NCI-H1694 (cell line): ENCODE measurements around the gene PRKCB.
"Not testable (repeated sequence)": the region's sequence is repeated elsewhere in the genome, so short reads cannot be mapped to it uniquely, and the experiment has no call there.

ENCODE experiments used
- DNase-seq: peaks from one replicate; lab custom pipeline; 2025; lab: John Stamatoyannopoulos, UW

PRKCB gene

DNA sequence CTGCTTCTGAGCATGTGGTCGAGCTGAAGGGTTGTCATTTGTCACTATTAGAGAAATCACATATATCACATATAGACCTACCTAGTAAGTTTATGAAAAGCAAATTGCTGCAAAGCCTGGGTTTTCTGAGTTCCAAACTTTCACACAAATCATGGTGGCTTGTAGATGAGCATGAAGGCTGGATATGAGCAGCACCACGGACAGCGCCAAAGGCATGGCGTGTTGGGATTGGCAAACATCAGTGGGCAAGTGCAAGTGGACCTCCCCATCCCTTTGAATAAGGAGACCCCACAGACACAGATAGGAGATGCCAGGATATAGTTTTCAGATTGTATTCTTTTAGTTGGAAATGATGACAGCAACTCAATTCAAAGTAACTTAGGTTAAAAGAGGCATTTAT is 342.7 kb downstream of the PRKCB start:
- no peak for DNase-seq

DNA sequence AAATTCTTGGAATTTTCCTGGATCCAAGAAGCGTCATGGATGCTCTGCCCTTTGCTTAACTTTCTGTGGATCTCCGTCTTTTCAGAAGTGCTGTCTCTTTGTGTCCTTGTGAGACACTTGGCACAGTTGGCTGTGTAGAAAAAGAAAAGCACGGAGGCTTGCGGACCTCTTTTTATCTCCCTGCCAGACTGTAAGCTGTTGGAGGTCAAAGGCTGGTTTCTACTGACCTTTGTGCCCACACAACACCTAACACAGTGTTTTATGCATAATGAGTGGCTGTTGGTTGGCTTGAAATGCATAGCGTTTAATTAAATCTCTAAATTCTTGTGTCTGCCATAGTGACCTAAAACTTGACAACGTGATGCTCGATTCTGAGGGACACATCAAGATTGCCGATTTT is 344.7 kb downstream of the PRKCB start:
- no peak for DNase-seq

DNA sequence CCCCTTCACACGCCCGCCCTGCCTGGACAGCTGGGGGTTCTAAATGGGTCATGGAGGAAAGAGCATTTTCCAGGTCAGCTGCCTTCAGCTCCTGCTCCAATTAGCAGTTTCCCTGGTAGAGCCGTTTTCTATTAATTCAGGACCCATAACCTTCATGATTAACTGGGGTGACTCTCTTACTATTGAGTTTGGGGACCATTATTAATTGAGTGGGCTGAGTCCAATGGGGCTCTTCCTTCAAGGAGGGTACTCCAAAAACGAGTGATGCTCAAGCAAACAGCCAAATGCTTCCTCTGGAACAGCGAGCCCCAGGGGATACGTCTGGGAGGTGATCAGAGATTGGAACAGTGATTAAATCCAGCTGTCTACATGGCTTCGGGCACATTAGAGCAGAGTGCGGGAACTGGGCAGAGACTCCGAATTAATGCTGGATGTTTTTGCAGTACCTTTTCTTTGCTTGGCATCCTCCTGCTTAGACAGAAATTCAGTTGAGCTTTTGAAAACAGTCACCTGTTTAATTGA is 352.3 kb downstream of the PRKCB start:
- DNase-seq: no peak

DNA sequence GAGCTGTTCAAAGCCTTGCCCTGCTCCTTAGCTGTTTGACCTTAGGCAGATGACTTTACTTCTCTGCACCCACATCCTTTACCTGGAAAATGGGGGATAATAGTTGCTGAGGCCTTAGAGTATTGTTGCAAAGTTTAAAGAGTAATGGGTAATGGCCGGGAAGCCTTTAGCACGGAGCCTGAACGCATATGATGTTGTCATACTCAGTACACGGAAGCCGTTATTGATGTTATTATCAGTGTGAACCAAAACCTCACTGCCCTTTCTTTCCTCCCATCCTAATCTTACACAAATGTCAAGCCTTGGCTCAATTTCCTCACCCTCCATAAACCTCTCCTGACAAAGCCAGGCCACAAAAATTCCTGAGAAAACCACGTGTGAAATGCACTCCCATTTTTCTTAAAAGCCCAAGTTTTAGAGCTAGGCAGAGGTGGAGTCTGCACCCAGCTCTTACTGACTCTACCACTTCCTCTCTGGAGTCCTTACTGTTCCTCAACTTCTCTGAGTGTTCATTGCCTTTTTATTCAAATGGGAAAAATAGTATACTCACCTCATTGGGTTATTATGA is 353.1 kb downstream of the PRKCB start:
- DNase-seq: no peak

DNA sequence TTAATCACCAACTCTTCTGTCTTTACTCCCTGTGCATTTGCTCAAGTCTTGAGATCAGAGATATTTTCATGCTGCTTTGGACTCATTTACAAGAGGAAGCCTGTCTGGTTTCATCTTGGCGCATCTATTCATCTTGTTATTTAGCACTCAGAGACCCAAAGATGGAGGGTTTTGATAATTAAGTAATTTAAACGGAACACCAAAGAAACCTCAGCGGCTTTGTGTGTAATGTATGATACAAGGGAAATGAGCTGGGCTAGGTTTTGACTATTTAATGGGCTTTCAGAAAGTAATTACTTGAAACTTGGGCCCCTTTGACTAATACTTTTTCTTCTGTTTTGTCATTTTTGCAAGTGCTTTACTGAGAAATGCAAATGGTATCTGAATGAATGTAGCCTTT is 354.2 kb downstream of the PRKCB start:
- DNase-seq: no peak

DNA sequence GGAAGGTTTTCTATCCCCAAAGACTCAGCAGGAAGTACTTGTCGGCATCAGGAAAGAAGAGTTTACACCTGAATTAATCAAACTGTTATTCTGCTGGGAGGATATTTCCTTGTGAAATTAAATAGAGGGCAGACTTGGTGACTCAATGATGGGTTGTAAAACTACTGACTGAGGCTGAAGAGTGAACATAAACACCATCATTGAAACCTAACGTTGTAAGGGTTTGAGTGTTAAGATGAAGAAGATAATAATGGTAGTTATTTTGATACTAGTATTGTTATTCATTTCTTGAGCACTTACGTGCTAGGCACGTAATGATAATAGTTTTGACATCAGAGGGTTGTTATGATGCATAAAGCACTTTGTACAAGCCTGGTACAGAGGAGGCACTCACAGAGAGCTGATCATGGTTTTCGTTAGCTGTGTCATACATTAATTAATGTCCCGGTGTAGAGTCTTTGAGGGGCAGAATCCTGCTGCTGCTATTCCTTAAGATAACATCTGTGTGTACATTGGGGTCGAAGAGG is 356.2 kb downstream of the PRKCB start:
- no peak for DNase-seq

DNA sequence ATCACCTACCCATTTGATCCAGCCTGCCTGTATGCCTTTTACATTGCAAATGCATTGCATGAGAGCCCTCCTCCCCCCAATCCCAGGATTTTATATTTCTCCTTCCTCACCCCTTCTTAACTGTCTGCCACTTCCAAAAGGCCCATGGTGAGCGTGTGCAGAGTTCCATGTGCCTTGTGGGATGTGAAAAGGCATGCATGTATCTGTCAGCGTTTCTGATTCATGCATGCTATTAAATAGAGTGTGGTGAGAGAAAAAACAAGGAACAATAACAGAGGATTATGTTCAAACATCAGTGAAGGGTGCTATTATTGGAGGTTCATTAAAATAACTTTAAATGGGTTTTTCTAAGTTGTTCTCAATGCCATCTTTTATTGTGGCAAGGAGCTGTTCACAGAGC is 359.4 kb downstream of the PRKCB start:
- DNase-seq: no peak

DNA sequence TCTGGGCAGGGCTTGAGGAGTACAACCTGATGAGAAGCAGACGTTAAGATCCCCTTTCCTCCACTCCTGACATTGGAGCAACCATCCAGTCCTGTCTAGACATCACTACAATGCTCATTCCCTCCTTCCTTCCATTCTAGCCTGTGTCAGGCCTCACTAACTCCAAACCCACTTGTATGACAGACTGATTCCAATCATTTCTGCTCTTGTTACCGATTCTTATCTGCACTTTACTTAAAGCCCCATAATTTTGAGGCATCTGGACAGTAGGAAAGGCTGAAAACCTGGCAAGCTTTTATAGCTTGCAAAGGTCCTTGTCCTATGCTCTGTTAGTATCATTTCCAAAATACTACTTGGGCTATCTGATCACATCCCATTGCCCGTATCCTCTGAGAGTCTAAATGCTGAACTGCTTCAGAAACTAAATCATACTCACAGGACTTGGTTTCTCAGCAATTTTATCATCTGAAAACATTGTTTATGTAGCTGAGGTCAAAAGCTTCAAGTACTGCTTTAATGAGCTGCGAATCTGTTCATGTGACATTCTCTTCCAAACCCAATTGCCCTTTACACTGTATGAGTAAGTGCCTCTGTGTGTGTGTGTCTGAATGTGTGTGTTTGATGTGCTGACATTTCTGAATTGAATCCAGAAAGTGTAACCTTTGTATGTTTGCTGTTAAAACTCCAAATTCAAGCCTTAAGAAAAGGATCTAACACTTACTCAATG is 363.2 kb downstream of the PRKCB start:
- no peak for DNase-seq

DNA sequence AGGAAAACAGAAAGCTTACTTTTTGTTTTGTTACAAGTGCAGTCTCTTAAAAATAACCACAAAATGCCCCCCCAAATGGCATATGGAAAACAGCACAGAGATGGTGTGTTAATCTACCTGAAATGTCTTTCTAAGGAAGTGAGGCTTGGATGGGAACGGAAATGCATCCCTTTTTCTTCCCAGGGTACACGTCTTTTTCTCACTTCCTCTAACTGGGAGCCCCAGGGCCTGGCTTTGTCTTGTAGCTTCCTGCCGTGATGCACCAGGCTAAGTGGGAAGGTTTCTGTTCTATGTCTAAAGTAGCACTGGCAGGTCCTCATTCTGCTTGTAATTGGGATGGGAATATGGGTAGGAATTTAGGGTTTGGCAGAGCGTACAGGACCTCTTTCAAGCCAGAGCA is 367.9 kb downstream of the PRKCB start:
- no peak for DNase-seq

DNA sequence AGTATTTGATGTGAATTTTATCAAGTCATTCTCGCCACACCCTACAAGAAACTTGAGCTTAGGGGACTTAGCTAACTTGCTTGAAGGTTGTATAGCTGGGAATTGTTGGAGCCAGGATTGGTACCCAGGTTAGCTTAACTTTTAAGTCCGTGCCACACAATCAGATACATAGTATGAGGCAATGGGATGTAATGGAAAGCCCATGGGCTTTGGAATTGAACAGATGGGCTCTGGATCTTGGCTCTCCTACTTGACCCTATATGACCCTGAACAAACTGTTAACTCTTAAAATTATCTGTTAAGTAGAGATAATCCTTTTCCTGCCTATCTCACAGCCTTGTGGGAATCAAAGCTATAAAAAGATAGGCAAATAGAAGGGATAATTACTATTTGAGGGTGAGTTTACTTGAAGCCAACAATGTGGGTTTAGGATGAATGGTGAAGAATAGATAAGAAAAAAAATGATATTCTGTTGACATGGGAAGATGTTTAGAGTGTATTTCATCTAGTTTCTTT is 368.4 kb downstream of the PRKCB start:
- DNase-seq: no peak

DNA sequence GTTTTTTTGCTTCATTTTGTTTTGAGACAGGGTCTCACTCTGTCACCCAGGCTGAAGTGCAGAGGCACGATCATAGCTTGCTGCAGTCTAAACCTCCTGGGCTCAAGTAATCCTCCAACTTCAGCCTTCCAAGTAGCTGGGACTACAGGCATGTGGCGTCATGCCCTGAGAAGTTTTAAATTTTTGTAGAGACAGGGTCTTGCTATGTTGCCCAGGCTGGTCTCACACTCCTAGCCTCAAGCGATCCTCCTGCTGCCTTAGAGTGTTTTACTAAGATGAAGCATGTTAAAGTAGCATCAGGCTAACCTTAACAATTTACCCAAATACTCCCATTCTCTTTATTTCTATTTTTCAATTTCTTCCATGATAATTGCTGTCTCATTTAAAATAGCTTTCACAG is 371.1 kb downstream of the PRKCB start:
- DNase-seq: no peak

DNA sequence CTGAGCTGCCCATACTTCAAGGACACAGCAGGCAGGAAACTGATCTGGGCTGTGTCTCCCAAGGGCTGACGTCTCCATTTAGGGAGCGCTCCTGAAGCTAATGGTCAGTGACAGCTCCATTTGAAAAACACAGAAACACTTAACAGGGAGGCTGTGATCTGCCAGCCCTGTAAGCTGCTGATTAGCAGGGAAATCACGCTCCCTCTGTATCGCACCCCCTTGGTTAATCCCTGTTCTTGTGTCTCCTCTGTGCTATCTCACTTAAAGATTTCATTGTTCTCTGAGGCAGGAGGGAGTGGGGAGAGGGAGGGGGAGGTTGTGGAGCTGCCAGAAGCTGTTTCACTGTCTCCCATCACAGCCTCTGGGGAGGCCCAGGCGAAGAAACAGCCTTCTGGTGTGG is 372.9 kb downstream of the PRKCB start:
- DNase-seq: no peak

DNA sequence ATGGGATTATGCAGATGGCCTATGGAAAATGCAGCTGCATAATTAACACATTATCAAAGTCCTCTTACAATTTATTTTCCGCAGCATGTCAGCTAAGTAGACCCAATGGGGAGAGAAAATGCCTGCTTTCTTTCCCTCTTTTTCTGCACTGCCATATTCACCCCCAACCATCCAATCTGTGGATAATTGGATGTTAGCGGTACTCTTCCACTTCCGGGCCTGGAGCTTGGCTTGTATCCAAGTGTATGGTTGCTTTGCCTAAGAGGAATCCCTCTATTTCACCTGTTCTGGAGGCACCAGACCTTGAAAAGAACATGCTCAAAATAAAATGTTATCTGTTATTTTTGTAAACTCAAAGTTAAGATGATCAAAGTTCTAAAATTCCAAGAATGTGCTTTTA is 379.2 kb downstream of the PRKCB start:
- DNase-seq: no peak

DNA sequence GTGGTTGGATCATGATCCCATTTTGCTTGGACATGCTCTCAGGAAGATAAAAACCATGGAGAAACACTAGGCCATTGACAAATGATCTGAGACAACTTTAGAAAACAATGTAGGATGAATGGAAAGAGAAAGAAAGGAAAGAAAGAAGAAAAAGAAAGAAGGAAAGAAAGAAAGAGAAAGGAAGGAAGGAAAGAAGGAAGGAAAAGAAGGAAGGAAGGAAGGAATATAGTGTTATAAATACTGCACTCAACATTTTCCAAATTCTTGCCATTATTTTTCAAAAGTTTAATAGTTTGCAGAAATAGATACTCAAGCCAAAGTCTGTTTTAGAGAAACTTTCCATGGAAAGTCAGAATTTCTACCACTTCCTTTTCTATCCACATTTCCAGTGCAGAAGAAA is 381.2 kb downstream of the PRKCB start:
- no peak for DNase-seq

DNA sequence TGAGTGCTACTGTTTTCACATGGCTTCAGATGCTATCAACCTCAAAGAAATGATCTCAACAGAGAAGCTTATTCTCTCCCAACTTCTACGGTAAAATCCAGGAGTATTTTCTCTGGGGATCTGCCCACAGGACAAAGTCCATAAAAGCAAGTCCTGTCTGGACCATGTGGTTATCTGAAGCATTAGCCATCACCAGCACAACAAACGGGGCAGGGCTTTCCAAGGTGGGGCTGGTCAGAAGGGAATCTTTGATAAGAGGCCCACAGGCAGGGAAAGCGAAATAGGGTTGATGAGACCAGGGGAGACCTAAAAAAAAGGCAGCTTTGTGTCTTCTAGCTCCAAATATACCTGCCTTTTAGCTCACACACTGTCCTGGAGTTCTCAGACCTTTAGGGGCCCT is 381.7 kb downstream of the PRKCB start:
- no peak for DNase-seq

DNA sequence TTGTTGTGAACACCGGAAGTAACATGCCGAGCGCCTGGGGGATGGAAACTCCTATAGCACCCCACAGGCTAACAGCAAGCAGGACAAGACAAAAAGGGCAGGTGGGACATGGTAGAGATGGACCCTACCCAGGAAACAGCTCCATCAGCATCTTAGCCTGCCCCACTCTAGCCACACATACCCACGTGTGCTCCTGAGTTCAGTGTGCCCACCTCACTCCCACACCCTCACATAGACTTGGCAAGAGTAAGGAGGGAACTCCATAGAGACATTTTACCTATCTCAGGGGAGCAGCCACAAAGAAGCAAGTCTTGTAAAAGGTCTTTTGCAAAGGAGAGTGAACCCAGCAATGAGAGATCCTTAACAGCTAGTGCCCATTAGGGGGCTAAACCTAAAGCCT is 382.5 kb downstream of the PRKCB start:
- no peak for DNase-seq

DNA sequence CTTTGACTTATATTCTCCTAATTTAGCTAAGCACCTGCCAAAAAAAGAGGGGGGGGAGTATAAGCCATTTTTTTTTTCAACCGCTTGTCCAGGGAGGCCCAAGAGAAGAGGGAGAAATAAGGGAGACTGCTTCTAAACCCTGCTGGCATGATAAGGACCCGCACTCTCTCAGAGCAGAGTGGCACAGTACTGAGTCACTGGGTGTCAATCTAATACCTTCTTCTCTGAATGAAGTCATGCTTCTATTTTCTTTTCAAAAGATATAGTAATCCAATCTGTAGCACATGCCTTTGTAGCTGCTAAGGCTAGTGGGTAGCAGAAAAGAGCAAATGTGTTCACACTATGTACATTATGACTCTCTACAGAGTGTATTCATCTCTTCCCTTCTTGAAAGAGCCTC is 385.4 kb downstream of the PRKCB start:
- no peak for DNase-seq

DNA sequence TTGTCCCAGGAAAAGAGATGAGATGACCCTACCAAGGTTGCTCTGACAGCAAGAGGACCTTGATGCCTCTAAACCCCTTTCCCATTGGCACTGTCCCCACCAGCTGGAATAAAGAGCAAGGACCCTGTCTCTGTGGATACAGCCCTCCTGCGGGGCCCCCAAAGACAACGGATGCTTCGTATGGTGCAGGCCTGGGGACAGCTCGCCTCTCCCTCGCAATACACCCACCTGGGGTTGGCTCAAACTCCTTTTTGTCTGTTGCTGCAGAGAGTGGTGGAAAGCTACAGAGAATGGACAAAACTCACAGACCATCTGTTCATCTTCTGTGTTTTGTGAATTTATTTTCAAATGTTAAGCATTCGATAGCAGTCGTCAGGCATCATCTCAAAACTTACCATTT is 392.7 kb downstream of the PRKCB start:
- no peak for DNase-seq

DNA sequence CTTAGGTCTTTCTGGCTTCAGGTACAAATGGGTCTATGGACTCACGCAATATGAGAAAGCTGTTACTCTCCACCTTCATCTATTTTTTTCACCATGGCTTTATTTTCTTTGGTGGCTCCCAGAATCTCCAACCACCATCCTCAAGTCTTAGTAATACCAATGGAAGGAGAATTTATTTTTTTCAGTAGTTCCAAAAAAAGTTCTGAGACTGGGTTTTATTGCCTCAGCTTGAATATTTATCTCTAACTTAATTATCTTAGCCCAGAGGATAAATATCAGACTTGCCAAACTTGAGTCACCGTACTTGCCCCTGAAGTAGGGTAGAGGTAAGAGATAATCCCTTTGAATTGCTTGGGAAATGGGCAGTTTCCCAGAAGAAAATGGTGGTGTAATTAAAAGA is 397.2 kb downstream of the PRKCB start:
- no peak for DNase-seq

DNA sequence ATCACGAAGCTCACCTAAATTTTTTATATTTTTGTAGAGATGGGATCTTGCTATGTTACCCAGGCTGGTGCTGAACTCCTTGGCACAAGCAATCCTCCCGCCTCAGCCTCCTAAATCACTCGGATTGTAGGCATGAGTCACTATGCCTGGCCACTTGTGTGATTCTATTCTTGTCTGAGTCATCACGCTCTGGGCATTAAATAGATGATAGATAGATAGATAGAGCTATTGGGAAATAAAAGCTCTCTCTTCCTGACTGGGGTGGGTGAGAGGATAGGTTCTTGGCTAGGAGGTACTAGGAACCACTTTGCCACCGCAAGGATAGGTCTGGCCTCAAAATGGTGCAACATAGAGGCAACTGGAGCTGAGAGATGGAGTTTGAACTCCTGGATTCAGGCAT is 399.0 kb downstream of the PRKCB start:
- DNase-seq: no peak

DNA sequence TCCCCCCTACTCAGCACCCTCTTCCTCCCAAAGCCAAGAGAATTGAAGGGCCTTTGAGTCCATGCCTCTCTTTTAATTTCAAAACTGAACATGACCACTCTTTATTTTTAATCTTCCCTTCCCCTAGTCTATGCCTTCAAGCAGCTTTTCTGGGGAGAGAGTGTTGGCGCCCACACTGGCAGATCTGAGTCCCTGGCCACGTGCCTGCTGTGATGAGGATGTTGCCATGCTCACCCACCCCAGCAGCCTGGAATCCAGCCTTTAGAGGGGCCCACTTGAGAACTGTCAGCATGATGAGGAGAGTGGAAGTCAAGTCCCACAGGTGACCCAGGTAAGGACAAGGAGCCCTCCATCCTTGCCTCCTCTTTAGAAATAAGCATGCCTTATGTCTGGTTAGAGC is 400.0 kb downstream of the PRKCB start:
- DNase-seq: no peak

DNA sequence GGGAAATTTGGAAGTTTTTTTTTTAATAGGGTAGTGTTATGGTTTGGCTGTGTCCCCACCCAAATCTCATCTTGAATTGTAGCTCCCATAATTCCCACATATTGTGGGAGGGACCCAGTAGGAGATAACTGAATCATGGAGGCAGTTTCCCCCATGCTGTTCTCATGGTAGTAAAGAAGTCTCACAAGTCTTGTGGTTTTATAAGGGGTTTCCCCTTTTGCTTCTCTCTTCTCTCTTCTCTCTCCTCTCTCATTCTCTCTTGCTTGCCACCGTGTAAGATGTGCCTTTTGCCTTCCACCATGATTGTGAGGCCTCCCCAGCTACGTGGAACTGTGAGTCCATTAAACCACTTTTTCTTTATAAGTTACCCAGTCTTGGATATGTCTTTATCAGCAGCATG is 403.1 kb downstream of the PRKCB start:
- not testable (repeated sequence) for DNase-seq

DNA sequence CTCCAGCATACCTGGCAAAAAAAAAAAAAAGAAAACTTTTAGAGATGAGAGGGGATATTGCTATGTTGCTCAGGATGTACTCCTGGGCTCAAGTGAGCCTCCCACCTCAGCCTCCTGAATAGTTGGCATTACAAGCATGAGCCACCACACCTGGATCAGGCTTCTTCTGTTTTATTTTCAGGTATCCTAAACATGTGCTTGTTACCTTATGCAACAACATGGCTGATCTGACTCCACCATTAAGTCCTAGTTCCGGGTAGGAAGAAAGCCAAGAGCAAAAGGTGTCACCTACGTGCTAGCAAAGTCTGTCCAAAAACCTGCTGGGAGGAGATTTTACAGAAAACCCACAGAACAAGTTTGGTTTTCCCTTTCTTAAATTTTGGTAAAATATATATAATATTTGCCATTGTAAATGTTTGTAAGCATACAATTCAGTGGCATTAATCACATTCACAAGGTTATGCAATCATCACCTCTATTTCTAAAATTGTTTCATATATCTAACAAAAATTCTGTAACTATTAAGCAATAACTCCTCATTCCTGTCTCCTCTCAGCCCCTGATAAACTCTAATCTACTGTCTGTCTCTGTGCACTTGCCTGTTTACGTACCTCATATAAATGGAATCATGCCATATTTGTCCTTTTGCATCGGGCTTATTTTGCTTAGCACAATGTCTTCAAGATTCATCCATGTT is 411.3 kb downstream of the PRKCB start:
- no peak for DNase-seq
